ENCODE measurements around the gene ABI1.

The ABI1 gene

GRCh38 chr10:26723016-26723415 is 137.7 kb downstream of the ABI1 start:
- Histone ChIP-seq H3K79me2 (ENCODE audit: insufficient read depth, low read length) (no peaks in the 10 kb centered on the region), H4K20me1 (ENCODE audit: insufficient read depth, low read length) (no peaks in the 10 kb centered on the region), H3K9me2 (ENCODE audit: low read depth, low read length) (no peaks in the 10 kb centered on the region), H3K4me1 (ENCODE audit: insufficient read depth, low read length, severe bottlenecking) (no peaks in the 10 kb centered on the region), H3K4me3 (ENCODE audit: low read depth, low read length, poor library complexity, severe bottlenecking) (no peak overlapping the region), H3K27me3 (ENCODE audit: insufficient read depth, low read length) (no peaks in the 10 kb centered on the region), H3K4me2 (ENCODE audit: low read length) (no peak overlapping the region), H3K9me3 (ENCODE audit: low read length) (no peaks in the 10 kb centered on the region), H2AFZ (ENCODE audit: low read length) (no peak overlapping the region), H3F3A (ENCODE audit: insufficient read depth, low read length) (no peaks in the 10 kb centered on the region), H3K27ac (ENCODE audit: low read depth, low read length, poor library complexity, severe bottlenecking) (no peak overlapping the region), H3K9ac (ENCODE audit: low read length) (no peak overlapping the region), H3K36me3 (ENCODE audit: insufficient read depth, low read length) (peaks cover 83% of the 10 kb centered on the region)
- TF ChIP-seq EZH2 (IDR thresholded peaks at IDR 0.05; ENCODE audit: borderline replicate concordance, low read length), result no peak
- TF ChIP-seq, protein P1, sequence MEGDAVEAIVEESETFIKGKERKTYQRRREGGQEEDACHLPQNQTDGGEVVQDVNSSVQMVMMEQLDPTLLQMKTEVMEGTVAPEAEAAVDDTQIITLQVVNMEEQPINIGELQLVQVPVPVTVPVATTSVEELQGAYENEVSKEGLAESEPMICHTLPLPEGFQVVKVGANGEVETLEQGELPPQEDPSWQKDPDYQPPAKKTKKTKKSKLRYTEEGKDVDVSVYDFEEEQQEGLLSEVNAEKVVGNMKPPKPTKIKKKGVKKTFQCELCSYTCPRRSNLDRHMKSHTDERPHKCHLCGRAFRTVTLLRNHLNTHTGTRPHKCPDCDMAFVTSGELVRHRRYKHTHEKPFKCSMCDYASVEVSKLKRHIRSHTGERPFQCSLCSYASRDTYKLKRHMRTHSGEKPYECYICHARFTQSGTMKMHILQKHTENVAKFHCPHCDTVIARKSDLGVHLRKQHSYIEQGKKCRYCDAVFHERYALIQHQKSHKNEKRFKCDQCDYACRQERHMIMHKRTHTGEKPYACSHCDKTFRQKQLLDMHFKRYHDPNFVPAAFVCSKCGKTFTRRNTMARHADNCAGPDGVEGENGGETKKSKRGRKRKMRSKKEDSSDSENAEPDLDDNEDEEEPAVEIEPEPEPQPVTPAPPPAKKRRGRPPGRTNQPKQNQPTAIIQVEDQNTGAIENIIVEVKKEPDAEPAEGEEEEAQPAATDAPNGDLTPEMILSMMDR (IDR thresholded peaks at IDR 0.05; ENCODE audit: low read length), result no peak

- Histone ChIP-seq H3K9me2 (ENCODE audit: low read depth, low read length) (no peaks in the 10 kb centered on the region), H3K27ac (ENCODE audit: low read depth, low read length, poor library complexity, severe bottlenecking) (no peak overlapping the region), H3K27me3 (ENCODE audit: insufficient read depth, low read length) (no peaks in the 10 kb centered on the region), H3K9ac (ENCODE audit: low read length) (no peak overlapping the region), H3K4me2 (ENCODE audit: low read length) (no peak overlapping the region), H3K4me3 (ENCODE audit: low read depth, low read length, poor library complexity, severe bottlenecking) (no peak overlapping the region), H3K79me2 (ENCODE audit: insufficient read depth, low read length) (no peaks in the 10 kb centered on the region), H2AFZ (ENCODE audit: low read length) (no peak overlapping the region), H3K9me3 (ENCODE audit: low read length) (no peaks in the 10 kb centered on the region), H3K36me3 (ENCODE audit: insufficient read depth, low read length) (peaks cover 82% of the 10 kb centered on the region), H4K20me1 (ENCODE audit: insufficient read depth, low read length) (no peaks in the 10 kb centered on the region), H3K4me1 (ENCODE audit: insufficient read depth, low read length, severe bottlenecking) (no peaks in the 10 kb centered on the region), H3F3A (ENCODE audit: insufficient read depth, low read length) (no peaks in the 10 kb centered on the region)
- TF ChIP-seq EZH2 (IDR thresholded peaks at IDR 0.05; ENCODE audit: borderline replicate concordance, low read length), result no peak
- TF ChIP-seq, protein P1 (IDR thresholded peaks at IDR 0.05; ENCODE audit: low read length), result no peak
Measured at GRCh38 chr10:26721561-26721960, 139.2 kb downstream of the ABI1 start.

DNA sequence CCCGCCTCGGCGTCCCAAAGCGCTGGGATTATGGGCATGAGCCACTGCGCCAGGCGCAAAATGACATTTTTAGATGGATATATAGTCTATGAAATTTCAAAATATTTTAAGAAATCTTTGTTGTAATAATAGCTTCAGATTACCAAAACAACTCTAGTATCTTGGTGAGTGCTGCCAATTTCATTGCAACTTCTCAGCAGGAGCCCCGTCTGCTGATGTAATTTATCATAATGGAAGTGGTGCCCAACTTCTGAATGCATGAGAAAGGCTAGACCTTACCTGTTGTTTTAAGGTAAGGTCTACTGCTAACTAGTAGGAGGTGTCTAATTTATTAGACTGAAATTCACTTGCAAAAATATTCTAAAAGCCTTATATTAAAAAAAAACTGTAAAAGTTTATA is 143.3 kb downstream of the ABI1 start:
- no peaks in the 10 kb centered on the region for H3K27me3 ChIP-seq (ENCODE audit: insufficient read depth, low read length)
- H3K9ac ChIP-seq (ENCODE audit: low read length), result no peak overlapping the region
- TF ChIP-seq EZH2 (IDR thresholded peaks at IDR 0.05; ENCODE audit: borderline replicate concordance, low read length), result no peak
- no peaks in the 10 kb centered on the region for H3F3A ChIP-seq (ENCODE audit: insufficient read depth, low read length)
- no peak overlapping the region for H3K4me3 ChIP-seq (ENCODE audit: low read depth, low read length, poor library complexity, severe bottlenecking)
- no peaks in the 10 kb centered on the region for H4K20me1 ChIP-seq (ENCODE audit: insufficient read depth, low read length)
- H3K36me3 ChIP-seq (ENCODE audit: insufficient read depth, low read length), result peaks cover 70% of the 10 kb centered on the region
- H3K4me1 ChIP-seq (ENCODE audit: insufficient read depth, low read length, severe bottlenecking), result no peaks in the 10 kb centered on the region
- H3K9me2 ChIP-seq (ENCODE audit: low read depth, low read length), result no peaks in the 10 kb centered on the region
- H3K4me2 ChIP-seq (ENCODE audit: low read length), result no peak overlapping the region
- H3K27ac ChIP-seq (ENCODE audit: low read depth, low read length, poor library complexity, severe bottlenecking), result no peak overlapping the region
- H3K9me3 ChIP-seq (ENCODE audit: low read length), result no peaks in the 10 kb centered on the region
- no peaks in the 10 kb centered on the region for H3K79me2 ChIP-seq (ENCODE audit: insufficient read depth, low read length)
- H2AFZ ChIP-seq (ENCODE audit: low read length), result no peak overlapping the region

DNA sequence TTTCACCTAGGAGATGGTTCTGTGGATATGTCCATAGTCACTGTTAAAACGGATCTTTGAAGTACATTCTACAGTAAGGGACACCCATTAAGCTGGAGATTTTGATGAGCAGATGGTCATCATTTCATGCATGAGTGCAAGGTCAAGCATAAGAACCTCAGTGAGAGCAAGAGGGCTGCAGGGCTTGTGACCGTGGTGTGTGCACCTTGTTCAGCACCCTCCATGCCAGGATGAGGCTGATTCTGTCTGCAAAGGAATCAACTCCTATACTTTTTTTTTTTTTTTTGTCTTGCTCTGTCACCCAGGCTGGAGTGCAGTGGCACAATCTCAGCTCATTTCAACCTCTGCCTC is 145.6 kb downstream of the ABI1 start:
- no peaks in the 10 kb centered on the region for H4K20me1 ChIP-seq (ENCODE audit: insufficient read depth, low read length)
- TF ChIP-seq EZH2 (IDR thresholded peaks at IDR 0.05; ENCODE audit: borderline replicate concordance, low read length), result no peak
- no peaks in the 10 kb centered on the region for H3F3A ChIP-seq (ENCODE audit: insufficient read depth, low read length)
- no peaks in the 10 kb centered on the region for H3K9me2 ChIP-seq (ENCODE audit: low read depth, low read length)
- no peak overlapping the region for H2AFZ ChIP-seq (ENCODE audit: low read length)
- no peak overlapping the region for H3K4me3 ChIP-seq (ENCODE audit: low read depth, low read length, poor library complexity, severe bottlenecking)
- H3K9me3 ChIP-seq (ENCODE audit: low read length), result no peaks in the 10 kb centered on the region
- H3K27me3 ChIP-seq (ENCODE audit: insufficient read depth, low read length), result no peaks in the 10 kb centered on the region
- H3K36me3 ChIP-seq (ENCODE audit: insufficient read depth, low read length), result peaks cover 72% of the 10 kb centered on the region
- no peaks in the 10 kb centered on the region for H3K4me1 ChIP-seq (ENCODE audit: insufficient read depth, low read length, severe bottlenecking)
- H3K4me2 ChIP-seq (ENCODE audit: low read length), result no peak overlapping the region
- no peak overlapping the region for H3K9ac ChIP-seq (ENCODE audit: low read length)
- H3K27ac ChIP-seq (ENCODE audit: low read depth, low read length, poor library complexity, severe bottlenecking), result no peak overlapping the region
- no peaks in the 10 kb centered on the region for H3K79me2 ChIP-seq (ENCODE audit: insufficient read depth, low read length)
